CD4-positive, alpha-beta T cell treated with Interferon gamma for 1 hour (primary cell): ENCODE data around the gene TSPAN17.

ENCODE experiments used
- DNase-seq: peaks from one replicate; pipeline ENCODE4 v3.0.0-alpha.2; 2020

Gene TSPAN17

DNA sequence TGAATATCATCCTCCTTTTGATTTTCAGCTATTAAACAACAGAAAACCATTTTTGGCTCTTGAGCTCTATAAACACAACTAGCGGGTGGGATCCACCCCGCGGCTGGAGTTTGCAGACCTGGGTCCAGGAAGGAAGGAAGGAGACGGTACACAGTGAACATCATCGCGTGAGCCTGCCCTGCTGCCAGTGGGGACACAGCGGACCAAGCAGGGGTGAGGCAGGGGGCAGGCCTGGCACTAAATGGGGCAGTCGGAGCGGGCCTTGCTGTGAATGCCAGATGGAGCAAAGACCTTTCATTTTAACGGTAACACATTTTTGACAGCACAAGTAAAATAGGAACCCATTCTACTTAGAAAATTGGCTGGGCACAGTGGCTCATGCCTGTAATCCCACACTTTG lies 14.4 kb downstream of the TSPAN17 start:
- no peak for DNase-seq

DNA sequence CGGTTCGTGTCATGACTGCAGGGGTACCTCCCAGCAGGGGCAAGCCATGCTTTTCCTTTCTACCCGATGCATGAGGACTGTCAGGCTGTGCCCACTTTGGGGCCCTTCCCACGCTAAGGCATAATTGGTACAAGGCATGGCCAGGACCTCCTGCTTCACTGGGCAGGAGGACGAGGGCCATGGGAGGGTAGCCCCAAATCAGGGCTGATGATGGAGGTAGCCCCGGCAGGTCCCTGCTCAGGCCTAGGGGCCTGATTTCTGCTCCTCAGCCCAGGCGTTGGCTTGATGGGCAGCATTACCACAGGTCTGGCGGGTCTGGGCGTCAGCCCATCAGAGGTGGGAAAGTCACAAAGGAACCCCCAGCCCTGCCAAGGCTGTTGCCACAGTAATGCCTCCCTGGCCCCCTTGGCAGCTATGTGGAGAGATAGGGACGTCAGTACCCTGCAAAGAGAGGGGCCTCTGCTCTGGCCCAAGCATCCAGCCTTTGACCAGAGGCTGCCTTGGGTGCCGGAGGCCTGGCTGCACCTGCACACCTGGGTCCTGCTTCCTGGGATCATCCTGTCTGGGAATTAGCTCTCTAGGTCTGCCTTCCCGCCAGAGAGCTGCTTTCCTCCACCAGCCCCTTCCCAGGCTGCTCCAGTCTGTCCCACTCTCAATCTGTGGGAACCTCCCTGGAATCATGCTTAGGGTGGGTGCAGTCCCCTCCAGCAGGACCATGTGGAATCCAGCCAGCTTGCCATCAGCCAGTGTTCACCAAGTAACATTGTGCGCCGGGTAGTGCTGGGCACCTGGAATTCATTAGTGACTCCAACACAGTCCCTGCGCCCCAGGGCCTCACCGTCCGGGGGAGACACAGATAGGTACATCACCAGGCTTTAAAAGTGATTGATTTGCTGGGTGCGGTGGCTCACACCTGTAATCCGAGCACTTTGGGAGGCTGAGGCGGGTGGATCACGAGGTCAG lies 15.4 kb downstream of the TSPAN17 start:
- DNase-seq, result no peak

DNA sequence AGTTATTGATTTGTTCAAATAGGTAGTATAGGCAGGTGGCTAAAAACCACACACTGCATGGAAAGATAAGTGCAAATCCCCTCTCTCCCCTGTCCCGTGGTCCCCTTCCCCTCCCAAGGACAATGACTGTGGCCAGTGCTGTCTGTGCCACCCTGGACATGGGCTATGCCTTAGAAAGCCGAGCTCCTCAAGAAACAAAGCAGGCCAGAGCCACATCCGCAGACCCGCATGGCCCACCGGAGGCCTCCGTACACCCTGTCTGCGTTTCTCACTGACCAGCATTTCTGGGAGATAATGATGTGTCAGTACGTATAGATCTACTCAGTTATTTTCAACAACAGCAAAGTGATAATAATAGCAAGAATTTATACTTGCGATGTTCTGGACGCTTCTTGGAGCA lies 16.3 kb downstream of the TSPAN17 start:
- DNase-seq, result no peak

DNA sequence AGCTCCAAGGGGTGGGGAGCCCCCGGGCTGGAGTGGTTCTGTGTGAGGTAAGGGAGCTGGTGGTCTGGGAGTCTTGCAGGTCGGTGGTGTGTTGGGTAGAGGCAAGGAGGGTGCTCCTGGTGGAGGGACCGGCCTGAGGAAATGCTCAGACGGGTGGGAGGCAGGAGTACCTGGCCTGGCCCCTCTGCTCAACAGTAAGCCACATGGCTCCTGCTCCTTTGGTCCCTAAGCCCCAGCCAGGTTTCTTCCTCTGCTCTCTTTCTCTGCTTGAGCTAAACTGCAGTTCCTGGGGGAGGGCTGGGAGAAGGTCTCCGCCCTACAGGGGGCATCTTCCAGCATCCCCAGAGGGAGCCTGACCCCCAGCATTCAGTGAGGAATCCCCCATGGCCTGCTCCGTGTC lies 17.2 kb downstream of the TSPAN17 start:
- no peak for DNase-seq

DNA sequence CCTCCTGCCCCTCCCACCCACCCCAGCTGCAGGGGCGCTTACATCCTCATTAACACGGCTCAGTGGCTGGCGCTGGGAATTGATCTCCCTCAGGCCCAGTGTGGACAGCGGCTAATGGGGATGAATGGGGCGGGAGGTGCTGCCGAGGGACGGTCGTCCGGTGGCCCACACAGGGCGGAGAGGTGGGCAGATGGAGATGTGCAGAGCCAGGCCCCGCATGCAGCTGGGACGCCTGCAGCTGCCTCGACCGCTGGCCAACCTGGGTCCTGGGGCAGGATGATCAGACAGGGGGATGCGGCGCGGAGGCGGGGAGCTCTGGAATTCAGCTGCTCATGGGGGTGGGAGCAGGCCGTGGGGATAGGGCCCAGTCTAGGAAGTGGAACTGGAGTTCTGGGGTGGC lies 17.6 kb downstream of the TSPAN17 start:
- no peak for DNase-seq

DNA sequence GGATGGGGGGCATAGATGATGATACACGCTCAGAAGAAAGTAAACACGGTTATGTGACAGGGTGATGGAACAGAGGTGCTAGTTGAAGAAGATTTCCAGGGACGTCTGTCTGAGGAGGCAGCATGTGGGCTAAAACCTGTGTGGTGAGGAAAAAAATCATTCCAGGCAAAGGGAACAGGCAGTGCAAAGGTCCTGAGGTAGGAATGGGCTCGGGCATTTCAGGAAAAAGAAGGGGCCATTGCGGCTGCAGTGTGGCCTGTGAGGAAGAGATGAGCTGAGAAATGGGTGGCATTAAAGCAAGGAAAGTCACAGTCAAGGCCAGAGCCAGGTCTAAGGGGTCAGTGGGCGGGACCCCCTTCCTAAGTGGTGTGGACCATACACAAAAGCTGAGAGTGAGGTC lies 18.2 kb downstream of the TSPAN17 start:
- DNase-seq, result no peak

DNA sequence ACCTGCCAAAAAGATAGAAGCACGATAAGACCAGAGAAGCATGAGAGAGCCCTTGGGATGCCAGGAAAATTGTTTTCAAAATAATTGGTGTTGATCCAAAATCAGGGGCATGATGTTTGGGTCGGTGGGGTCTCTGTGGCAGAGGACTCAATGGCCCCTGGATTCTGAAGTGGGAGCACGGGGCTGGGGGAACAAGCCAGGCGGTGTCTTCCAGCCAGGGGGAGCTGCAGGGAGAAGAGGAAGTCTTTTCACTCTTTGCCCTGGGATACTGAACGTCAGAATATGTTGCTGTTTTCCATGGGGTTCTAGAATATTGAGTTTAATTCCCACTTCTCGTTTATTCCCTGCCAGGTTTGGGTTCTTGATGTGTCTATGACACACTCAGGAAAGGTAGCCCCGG lies 20.4 kb downstream of the TSPAN17 start:
- no peak for DNase-seq

DNA sequence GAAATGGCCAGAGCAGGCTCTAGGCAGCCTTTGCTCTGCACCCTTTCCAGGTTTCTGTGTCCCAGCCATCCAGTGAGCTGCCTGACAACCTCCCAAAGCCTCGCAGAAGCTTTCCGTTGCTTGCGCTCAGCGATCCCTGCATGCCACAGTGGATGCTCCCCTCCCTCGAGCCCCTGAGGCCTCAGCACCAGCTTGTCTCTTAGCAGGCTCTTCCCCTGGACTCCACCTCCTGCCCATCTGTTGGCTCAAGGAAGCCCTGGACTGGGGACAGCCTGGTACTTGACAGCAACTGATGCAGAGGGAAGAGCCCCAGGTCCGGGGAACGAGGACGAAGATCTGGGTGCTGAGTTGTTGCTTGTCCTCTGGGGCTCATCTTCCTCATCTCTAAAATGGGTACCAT lies 23.2 kb downstream of the TSPAN17 start:
- no peak for DNase-seq

DNA sequence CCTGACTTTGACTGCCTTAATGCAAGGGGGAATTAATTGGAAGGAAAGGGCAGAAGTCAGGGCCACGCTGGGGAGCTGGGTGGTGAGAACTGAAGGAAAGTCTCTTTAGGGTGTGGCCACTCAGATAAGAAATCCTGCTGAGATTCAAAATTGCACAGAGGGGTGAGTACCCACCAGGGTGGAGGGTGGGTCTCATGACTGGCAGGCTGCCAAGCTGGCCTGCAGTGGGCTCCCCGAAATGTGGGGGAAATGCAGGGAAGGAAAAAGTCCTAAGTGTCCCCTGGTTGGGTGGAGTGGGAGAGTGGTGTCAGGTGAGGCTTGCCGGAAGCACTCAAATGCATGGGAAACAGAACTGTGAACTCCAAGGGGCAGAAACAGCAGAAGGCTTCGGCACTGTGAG lies 24.1 kb downstream of the TSPAN17 start:
- no peak for DNase-seq

DNA sequence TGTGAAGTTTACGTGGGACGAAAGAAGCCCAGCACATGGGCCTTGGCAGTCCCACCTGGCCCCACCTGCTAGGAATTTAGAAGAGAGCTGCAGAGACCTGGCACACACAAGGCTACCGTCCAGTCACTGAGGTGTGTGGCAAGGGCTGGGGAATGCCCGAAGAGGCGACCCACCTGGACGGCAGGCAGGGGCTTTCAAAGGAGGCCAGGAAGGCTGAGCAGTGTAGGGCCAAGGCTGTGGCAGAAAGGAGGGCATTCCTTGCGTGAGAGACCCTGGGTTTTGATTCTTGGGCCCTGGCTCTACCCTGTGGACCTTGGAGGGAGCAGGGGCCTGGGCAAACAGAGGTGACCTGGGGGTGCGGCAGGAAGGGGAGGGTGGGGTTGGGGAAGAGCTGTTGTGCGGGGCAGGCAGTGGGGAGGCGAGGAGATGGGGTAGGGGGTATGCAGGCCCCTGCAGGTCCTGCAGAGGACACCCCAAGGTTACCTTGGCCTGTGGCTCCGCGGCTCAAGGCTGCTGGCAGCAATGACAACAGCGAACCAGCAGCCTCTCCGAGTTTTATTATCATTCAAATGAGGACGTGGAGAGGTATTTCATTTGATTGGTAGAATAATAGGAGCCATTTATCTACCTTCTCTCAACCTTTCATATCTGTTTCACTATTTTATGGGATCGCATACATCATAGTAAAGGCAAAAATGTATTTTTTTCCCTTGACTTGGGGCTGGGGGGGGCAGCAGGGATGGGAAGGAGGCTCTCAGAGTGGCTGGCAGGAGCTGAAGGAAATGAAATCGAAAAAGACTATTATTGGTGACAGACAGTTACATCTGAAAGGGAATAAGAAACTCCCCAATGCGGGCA lies 24.8 kb downstream of the TSPAN17 start:
- no peak for DNase-seq

DNA sequence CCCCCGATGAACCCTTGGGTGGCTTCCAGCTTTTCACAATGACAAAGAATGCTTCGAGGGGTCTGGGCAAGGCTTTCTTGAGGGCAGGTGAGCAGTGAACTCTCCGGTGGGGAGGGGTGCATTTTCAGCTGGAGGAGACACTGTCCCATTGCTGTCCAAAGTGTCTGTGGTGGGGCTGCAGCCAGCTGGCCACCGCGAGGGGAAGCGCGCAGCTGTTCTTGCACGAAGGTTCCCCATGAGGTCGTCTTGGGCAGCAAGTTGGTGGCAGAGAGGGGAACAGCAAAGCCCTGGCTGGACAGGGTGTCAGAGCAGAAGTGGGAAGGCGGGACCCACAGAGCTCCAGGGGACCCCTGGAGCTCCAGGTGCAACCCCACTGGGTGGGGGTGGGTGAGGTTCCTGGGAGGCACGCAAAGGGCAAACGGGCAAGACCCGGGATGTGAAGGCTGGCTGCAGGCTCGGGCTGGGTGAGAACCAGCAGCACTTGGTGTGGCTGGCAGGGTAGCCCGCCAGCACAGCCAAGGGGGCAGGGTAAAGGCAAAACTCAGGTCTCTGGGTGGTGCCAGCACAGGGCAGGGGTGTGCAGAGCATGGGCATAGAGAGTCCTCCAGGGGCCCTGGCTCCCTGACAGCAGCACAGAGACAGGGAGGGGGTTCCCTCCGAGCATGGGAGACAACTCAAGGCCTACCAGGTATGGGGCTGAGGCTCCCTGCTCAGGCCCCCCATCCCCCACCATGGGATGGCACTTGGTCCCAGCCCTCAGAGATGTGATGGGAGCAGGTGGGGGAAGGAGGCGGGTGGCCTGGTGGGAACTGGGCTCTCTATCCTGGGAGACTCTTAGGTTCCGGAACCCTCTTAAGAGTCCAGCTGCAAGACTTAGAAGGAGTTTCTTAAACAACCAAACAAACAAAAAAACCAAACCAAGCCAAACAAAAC lies 26.6 kb downstream of the TSPAN17 start:
- no peak for DNase-seq

DNA sequence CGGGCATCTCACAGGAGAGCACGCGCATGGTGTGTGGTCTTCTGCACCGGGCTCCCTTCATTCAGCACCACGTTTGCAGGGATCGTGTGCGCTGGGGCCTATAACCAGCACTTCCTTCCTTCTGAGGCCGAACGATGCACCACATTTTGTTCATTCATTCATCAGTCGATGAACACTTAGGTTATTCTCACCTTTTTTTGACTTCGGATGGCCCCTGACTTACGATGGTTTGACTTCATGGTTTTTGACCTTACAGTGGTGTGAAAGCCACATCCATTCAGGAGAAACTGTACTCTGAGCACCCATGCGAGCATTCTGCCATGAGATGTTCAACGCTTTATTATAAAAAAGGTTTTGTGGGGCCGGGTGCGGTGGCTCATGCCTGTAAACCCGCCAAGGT lies 27.5 kb downstream of the TSPAN17 start:
- no peak for DNase-seq

DNA sequence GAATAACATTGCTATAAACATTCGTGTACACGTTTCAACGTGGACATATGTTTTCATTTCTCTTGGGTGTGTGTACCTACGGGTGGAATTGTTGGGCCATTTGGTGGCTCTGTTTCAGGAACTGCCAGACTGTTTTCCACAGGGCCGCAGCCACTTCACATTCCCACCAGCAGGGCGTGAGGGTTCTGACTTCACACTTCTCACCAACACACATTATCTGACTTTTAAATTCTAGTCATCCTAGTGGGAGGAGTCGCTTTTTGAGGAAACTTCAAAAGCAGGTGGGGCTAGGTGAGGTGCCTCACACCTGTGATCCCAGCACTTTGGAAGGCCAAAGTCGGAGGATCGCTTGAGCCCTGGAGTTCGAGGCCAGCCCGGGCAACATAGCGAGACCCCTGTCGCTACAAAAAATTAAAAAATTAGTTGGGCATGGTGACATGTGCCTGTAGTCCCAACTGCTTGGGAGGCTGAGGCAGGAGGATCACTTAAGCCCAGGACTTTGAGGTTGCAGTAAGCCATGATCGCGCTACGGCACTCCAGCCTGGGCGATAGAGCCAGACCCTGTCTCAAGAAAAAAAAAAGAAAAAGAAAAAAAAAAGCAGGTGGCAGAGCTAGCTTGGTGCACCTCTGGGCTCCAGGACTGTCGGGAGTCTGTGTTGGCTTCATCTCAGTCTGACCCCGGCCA lies 28.5 kb downstream of the TSPAN17 start:
- DNase-seq, result no peak

DNA sequence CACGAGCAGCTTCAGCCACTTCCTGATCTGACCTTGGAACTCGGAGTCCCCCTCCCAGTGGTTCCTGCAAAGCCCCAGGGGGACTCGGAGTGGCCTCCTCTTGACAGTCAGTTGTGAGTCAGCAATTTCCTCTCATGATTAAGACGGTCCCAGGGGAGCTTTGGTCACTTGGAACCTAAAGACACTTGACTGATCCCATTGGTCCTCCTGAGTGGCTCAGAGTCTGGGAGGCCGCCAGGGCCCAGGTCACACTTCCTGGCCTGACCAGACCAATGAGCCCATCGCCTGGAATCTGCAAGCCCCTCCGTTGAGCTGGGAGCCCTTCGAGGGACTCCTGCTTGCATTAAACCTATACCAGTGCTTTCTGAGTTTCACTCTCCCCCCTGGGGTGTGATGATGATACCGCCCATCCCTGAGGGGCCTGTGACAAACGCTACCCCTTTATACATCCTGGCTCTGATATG lies 29.1 kb downstream of the TSPAN17 start:
- no peak for DNase-seq

DNA sequence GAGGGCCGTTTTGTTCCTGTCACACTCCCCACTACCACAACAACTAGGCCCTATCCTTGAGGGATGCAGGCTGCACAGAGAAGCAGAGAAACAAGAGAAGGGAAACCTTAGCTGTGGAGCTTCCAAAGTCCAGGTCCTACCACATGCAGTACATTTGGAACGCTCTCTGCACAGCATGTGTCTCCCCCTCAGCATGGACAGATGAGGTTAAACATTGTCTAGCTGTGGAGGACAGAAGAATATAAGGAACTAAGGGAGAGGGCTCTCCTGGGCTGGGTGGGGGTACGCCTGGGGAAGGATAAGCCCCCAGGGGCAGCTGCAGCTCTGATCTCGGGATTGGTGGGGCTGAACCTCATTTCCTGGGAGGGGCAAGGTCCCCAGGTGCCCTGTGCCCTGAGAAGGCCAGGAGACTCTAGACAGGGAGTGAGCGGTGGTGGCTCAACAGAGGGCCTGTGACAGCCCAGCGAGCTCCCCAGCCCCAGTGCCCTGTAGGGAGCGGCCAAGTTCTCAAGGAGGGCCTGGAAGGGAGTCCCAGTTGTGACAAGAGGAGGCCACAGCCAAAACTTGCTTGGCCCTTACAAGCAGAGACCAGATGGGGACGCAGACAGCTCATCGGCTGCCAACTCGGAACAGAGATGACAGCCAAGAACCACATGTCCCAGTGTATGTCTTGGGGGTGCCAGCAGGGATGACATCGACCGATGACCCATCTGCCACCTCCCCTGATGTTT lies 30.1 kb downstream of the TSPAN17 start:
- no peak for DNase-seq

DNA sequence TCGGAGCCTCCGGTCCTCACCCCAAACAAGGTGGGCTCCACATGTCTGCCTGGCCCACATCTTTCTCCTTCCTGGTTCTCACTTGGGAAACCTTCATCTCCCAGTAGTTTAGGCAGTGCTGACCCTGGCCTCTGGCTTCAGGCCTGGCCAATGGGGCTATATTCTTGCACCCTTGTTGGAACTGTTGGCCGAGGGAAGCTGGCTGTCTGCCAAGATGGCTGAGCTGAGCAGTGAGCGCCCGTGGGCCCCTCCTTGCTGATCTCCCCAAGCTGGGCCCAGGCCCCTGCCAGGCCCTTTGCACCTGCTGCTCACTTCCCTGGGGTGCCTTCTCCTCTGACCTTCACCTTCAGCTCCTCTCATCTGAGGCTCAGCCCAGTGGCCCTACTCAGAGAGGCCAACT lies 31.3 kb downstream of the TSPAN17 start:
- DNase-seq, result no peak

DNA sequence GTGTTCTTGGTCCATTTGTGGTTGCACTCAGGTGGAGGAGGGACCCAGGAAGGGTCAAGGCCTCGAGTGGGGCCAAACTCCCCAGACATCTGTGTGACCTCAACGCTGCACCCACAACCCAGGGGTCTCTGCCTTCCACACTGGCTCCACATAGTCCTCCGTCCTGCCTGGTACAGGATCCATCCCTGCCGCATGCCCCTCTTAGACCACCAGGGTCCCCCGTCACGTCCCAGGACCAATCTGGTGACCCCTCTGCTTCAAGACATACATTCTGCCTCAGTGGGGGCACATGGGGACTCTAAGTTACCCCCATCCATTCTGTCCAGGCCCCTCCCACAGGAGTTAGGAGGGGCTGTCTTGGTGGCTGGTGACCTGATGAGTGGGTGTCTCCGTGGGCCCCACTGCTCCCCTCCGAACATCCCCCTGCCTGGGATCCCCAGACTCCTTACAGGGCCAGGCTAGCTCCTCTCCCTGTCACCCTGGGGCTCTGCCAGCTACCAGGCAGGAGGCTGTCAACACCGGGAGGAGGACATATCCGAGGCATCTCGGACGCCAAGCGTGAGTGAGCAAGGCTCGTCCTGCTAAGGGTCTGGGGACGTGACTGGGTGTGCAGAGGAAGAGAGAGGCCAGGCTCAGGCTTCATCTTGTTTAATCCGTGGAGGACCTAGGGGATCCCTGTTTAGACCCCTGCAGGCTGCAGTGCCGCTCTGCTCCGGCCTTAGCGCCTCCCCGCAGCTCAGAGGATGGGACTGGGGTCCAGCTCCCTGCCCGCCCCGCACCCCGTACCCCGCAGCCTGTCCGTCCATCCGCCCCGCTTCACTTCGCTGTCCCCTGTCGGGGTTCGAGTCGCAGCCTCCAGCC lies 32.3 kb downstream of the TSPAN17 start:
- no peak for DNase-seq

DNA sequence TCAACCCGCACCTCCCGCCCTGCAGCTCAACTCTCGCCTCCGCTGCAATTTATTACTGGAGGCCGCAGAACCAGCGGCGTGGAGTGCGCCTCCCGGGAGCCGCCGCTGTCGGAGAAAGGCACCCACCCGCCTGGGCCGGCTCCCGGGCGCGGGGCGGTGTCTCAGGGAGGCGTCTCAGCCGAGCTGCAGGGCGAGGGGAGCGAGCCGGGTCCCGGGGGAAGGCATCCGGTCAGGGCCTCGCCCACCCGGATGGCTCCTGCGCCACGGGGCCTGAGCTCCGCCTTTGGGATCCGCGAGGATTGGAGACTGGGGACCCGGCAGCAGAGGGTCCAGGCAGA lies 32.9 kb downstream of the TSPAN17 start:
- no peak for DNase-seq

DNA sequence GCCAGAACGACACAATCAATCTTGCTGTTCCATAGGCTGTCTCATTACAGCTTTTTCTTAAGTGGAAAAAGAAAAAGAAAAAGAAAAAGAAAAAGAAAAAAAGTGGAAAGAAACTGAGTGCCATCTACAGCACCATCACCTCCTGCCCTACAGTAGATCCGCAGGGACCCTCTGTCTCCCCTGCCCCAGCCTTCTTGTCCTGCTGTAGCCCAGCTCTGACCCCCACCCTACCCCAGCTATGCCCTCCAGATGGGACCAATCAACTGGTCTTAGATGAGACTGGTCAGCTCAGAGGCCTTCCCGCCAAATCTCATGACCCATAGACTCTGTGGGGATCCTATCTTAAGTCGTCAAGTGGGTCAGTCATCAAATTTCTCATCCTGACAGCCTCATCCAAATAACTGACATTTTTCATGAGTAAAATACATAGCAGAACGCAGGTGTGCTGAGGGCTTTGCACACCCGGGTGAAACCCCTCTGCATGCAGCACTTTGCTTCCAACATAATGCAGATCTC lies 34.8 kb downstream of the TSPAN17 start:
- DNase-seq, result no peak

DNA sequence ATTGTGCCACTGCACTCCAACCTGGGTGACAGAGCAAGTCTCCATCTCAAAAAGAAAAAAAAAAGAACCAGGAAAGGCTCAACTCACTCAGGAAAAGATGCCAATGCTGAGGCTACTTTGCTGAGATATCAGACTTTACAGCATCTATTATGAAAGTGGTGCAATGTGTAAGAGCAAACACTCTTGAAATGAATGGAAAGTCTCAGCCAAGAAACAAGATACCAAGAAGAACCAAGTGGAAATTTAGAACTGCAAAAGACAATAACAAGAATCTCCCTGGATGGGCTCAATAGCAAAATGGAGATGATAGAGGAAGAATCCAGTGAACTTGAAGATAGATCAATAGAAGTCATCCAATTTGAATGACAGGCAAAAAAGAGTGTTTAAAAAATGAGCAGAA lies 37.7 kb downstream of the TSPAN17 start:
- no peak for DNase-seq
